Hematopoietic multipotent progenitor cell (in vitro differentiated cells): Measurements from ENCODE around the gene NUBP2. TPM values are rescaled to one million over a fixed set of nuclear protein-coding genes. Genes with fewer than 3 reads are reported as not detected.

ENCODE experiments used
- DNase-seq, 3 donors: peaks; one replicate each; pipeline ENCODE4 v3.0.0-alpha.2; 2011 to 2015; ENCODE audit warnings: low read depth in 2 of 3, low spot score in 2 of 3
- total RNA-seq: library from RNA; depleted of rRNA; stranded (reverse); fragments of >200 nt; gene quantifications from one replicate; pipeline ENCODE4 v1.2.3, GENCODE V29; 2012

NUBP2 gene
- total RNA-seq, 1 donor: 75.9 TPM

- no peak for DNase-seq
These were observed 23.8 kb upstream of the NUBP2 start for GRCh38 chr16:1758923-1759322.

- no peak for DNase-seq
These were observed 23.2 kb upstream of the NUBP2 start for GRCh38 chr16:1759511-1759910.

- no peak for DNase-seq
These were observed 21.8 kb upstream of the NUBP2 start for GRCh38 chr16:1760911-1761310.

GRCh38 chr16:1761751-1762150 is 21.0 kb upstream of the NUBP2 start:
- no peak for DNase-seq

- DNase-seq: no peak
These were observed 20.4 kb upstream of the NUBP2 start for GRCh38 chr16:1762196-1762878.

- no peak for DNase-seq
These were observed 19.8 kb upstream of the NUBP2 start for GRCh38 chr16:1762879-1763520.

- peak in 1 of 3 donors; percentile 12 for DNase-seq
These were observed 18.9 kb upstream of the NUBP2 start for GRCh38 chr16:1763521-1764511.

- DNase-seq: no peak
These were observed 17.8 kb upstream of the NUBP2 start for GRCh38 chr16:1764971-1765370.

- no peak for DNase-seq
These were observed 16.9 kb upstream of the NUBP2 start for GRCh38 chr16:1765826-1766225.

- no peak for DNase-seq
These were observed 16.5 kb upstream of the NUBP2 start for GRCh38 chr16:1766231-1766630.

- no peak for DNase-seq
These were observed 16.1 kb upstream of the NUBP2 start for GRCh38 chr16:1766701-1767100.

GRCh38 chr16:1767116-1767994 is 15.4 kb upstream of the NUBP2 start:
- no peak for DNase-seq

GRCh38 chr16:1768061-1768766 is 14.5 kb upstream of the NUBP2 start:
- no peak for DNase-seq

GRCh38 chr16:1768767-1769401 is 13.9 kb upstream of the NUBP2 start:
- no peak for DNase-seq

- DNase-seq: no peak
These were observed 13.1 kb upstream of the NUBP2 start for GRCh38 chr16:1769402-1770300.

GRCh38 chr16:1770328-1771187 is 12.2 kb upstream of the NUBP2 start:
- peak; percentile 16 to 35 (median 24) for DNase-seq

GRCh38 chr16:1771188-1771863 is 11.4 kb upstream of the NUBP2 start, which contains the start of gene NME3:
Gene NME3, minus strand, starts transcription at chr16:1771543. Its CDS starts 9 bp downstream, at chr16:1771534.
- DNase-seq: peak; percentile 43 to 60 (median 54)
